ENCODE data around the gene MAML2. TPM values are rescaled to one million over a fixed set of nuclear protein-coding genes. Genes with fewer than 3 reads are reported as not detected.

MAML2 gene
- total and polyA plus RNA-seq, 2 of the 8 experiments (the other 6 are each of a cell fraction or from before 2014, with no cell fraction given), result 3.8 to 6.6 TPM

GRCh38 chr11:96106645-96107044 is 236.3 kb downstream of the MAML2 start:
- ChIA-PET POLR2A (ENCODE audit: partially characterized antibody) (interaction anchor here (1.4 kb wide), 1 partner anchor 9 kb away, joined by 3 read pairs; no protein-coding TSS in a partner anchor), CTCF (ENCODE audit: partially characterized antibody) (interaction anchor here (0.7 to 1.6 kb wide), 5 partner anchors 11 to 257 kb away, joined by 3 to 7 read pairs (median 3); no protein-coding TSS in a partner anchor)
- Histone ChIP-seq H3K4ac (replicated peaks; ENCODE audit: insufficient read length, low read depth, low read length) (no peak overlapping the region), H4K20me1 (replicated peaks in 1 of 2; ENCODE audit: control insufficient read depth in 1 of 2, insufficient read depth in 2 of 2, low read length in 2 of 2) (no peaks in the 10 kb centered on the region), H2BK12ac (ENCODE audit: low read depth, low read length) (no peak overlapping the region), H3K18ac (ENCODE audit: extremely low read depth, low read length) (no peak overlapping the region), H3K14ac (ENCODE audit: insufficient read length) (no peak overlapping the region), H2BK5ac (ENCODE audit: low read depth, low read length) (no peak overlapping the region), H3K79me2 (ENCODE audit: control insufficient read depth in 1 of 2, insufficient read depth in 2 of 2, low read length in 2 of 2) (no peaks in the 10 kb centered on the region), H4K91ac (replicated peaks; ENCODE audit: insufficient read length, low read length) (no peak overlapping the region), H3K27me3 (replicated peaks in 1 of 4; ENCODE audit: control insufficient read depth in 3 of 4, extremely low read depth in 1 of 4, insufficient read depth in 3 of 4, low read length in 3 of 4) (no peaks in the 10 kb centered on the region), H3K23ac (ENCODE audit: insufficient read length) (no peak overlapping the region), H3K27ac (ENCODE audit: low read depth, low read length) (no peak overlapping the region), H2AK5ac (ENCODE audit: low read depth, low read length) (no peak overlapping the region), H3K79me1 (ENCODE audit: low read depth, low read length) (no peaks in the 10 kb centered on the region), H4K8ac (ENCODE audit: extremely low read depth, insufficient read depth, low read length) (no peak overlapping the region), H4K5ac (ENCODE audit: insufficient read length, low read depth, low read length) (no peak overlapping the region), H2BK20ac (ENCODE audit: low read length) (no peak overlapping the region), H3K9me3 (ENCODE audit: insufficient read depth in 2 of 2, low read depth in 1 of 2, low read length in 1 of 2) (no peaks in the 10 kb centered on the region), H3K9ac (replicated peaks in 1 of 4; ENCODE audit: extremely low read depth in 1 of 4, low read depth in 3 of 4, low read length in 3 of 4) (no peak overlapping the region), H2AFZ (ENCODE audit: low read length) (no peak overlapping the region), H3K4me2 (ENCODE audit: insufficient read depth in 1 of 2, low read depth in 2 of 2, low read length in 2 of 2) (no peak overlapping the region), H3K4me3 (ENCODE audit: extremely low read depth in 1 of 4, insufficient read depth in 2 of 4, low read depth in 3 of 4, low read length in 4 of 4) (no peak overlapping the region), H3K4me1 (replicated peaks in 1 of 4; ENCODE audit: control insufficient read depth in 3 of 4, insufficient read depth in 4 of 4, low read length in 3 of 4) (peaks cover 0 to 2% (median 0%) of the 10 kb centered on the region in 4 experiments; a peak in 1 of 7 replicates), H2BK120ac (replicated peaks; ENCODE audit: low read depth, low read length) (no peak overlapping the region), H3K36me3 (ENCODE audit: control insufficient read depth in 2 of 4, insufficient read depth in 4 of 4, low read length in 3 of 4) (no peaks in the 10 kb centered on the region), H2BK15ac (ENCODE audit: low read length) (no peak overlapping the region), H3K56ac (replicated peaks; ENCODE audit: insufficient read length, low read depth, low read length) (no peak overlapping the region), H3K23me2 (ENCODE audit: low read depth, low read length) (0 out of 2 replicates have a peak, but pooled peaks cover 4% of the 10 kb centered on the region)
- DNase-seq (ENCODE audit: low read depth in 1 of 2, low spot score in 2 of 2) (no peak), FAIRE-seq (no peak)
- no peak for TF ChIP-seq BACH1 (IDR thresholded peaks at IDR 0.05; ENCODE audit: low read length)
- no peak for TF ChIP-seq ASH2L (IDR thresholded peaks at IDR 0.05; ENCODE audit: low read length)
- no peak for TF ChIP-seq NANOG (IDR thresholded peaks at IDR 0.05; ENCODE audit: insufficient read depth, low read depth, low read length, poor library complexity, severe bottlenecking)
- TF ChIP-seq KDM4A (IDR thresholded peaks at IDR 0.05; ENCODE audit: low read depth, low read length, severe bottlenecking), result no peak
- no peak for TF ChIP-seq RNF2 (IDR thresholded peaks at IDR 0.05; ENCODE audit: borderline replicate concordance, low read depth, low read length, missing control alignments, poor library complexity, severe bottlenecking)
- TF ChIP-seq CREB1 (IDR thresholded peaks at IDR 0.05), result no peak
- TF ChIP-seq TAF1 (IDR thresholded peaks at IDR 0.05; ENCODE audit: low read depth, low read length), result no peak
- no peak for TF ChIP-seq BRCA1 (IDR thresholded peaks at IDR 0.05; ENCODE audit: low read depth, low read length)
- no peak for TF ChIP-seq EP300 (IDR thresholded peaks at IDR 0.05; ENCODE audit: borderline replicate concordance in 1 of 2, low read depth in 2 of 2, low read length in 2 of 2)
- TF ChIP-seq TEAD4 (IDR thresholded peaks at IDR 0.05; ENCODE audit: low read depth, low read length), result no peak
- no peak for TF ChIP-seq RBBP5 (IDR thresholded peaks at IDR 0.05; ENCODE audit: borderline replicate concordance, low read depth, low read length)
- WGBS, 2 experiments (ENCODE audit: extremely low coverage in 1 of 2, insufficient coverage in 1 of 2, insufficient read length in 1 of 2, insufficient replicate concordance in 2 of 2, low coverage in 1 of 2, low lambda C conversion rate in 2 of 2, missing lambda C conversion rate in 1 of 2), result 77% methylated on average over 3 of the region's 3 CpGs; no CpG with 5 or more reads in 1 of the 2 experiments
